OCI-LY3 (cell line): ENCODE measurements around the gene ST8SIA5.

ENCODE experiments used
- H2AFZ ChIP-seq: fragments of 200-600, 300-600 bp; shearing (Covaris generic); 2 replicates; pipeline ENCODE4 v1.6.0; 2014; ENCODE audit warnings: antibody characterized with exemption, low read depth, low read length
- H3K27ac ChIP-seq: fragments of 200-600, 300-600 bp; sonication (generic); 2 replicates; pipeline ENCODE4 v1.5.1; 2014; ENCODE audit warnings: mild to moderate bottlenecking, low read length, moderate library complexity, mixed read lengths
- H3K27me3 ChIP-seq: fragments of 200-600, 300-600 bp; sonication (generic); 2 replicates; pipeline ENCODE4 v1.6.1; 2014; ENCODE audit warnings: low read depth, low read length, mixed read lengths
- H3K36me3 ChIP-seq: fragments of 200-600, 300-600 bp; sonication (generic); replicated peaks from 2 replicates; pipeline ENCODE3; 2014; ENCODE audit warnings: low read depth, low read length, mixed read lengths
- H3K4me1 ChIP-seq: fragments of 300-600, 200-600 bp; sonication (generic); 2 replicates; pipeline ENCODE4 v1.6.1; 2014; ENCODE audit warnings: low read length, mixed read lengths
- H3K4me2 ChIP-seq: fragments of 200-600, 300-600 bp; sonication (generic); 2 replicates; pipeline ENCODE4 v1.6.1; 2014; ENCODE audit warnings: low read length, mixed read lengths
- H3K4me3 ChIP-seq: fragments of 300-600, 200-600 bp; sonication (generic); 2 replicates; pipeline ENCODE4 v1.5.1; 2014; ENCODE audit warnings: antibody characterized with exemption, mild to moderate bottlenecking, low read length, moderate library complexity
- H3K79me2 ChIP-seq: fragments of 300-600, 200-600 bp; shearing (Covaris generic); 2 replicates; pipeline ENCODE4 v1.6.1; 2014; ENCODE audit warnings: mild to moderate bottlenecking, low read length, mixed read lengths
- H3K9ac ChIP-seq: fragments of 300-600, 200-600 bp; shearing (Covaris generic); 2 replicates; pipeline ENCODE4 v1.6.0; 2014; ENCODE audit warnings: mild to moderate bottlenecking, low read length, moderate library complexity
- H3K9me3 ChIP-seq: fragments of 200-600, 300-600 bp; shearing (Covaris generic); 2 replicates; pipeline ENCODE4 v1.6.1; 2014; ENCODE audit warnings: low read length, mixed read lengths; ENCODE audit not compliant: insufficient read depth
- H4K20me1 ChIP-seq: fragments of 200-600, 300-600 bp; sonication (generic); 2 replicates; pipeline ENCODE4 v1.6.1; 2016; ENCODE audit warnings: low read length, mixed read lengths; ENCODE audit not compliant: insufficient read depth
- EZH2phosphoT487 ChIP-seq: fragments of 200-600 bp; shearing (Covaris generic); IDR thresholded peaks from 2 replicates; pipeline ENCODE4 v1.6.1; 2018; ENCODE audit warnings: antibody characterized with exemption, mixed run types, low read depth
- TF ChIP-seq, protein P1 (sequence below): fragments of 200-600, 300-600 bp; sonication (generic); IDR thresholded peaks from 2 replicates; pipeline ENCODE4 v1.5.1; 2014; ENCODE audit warnings: antibody characterized with exemption, low read length, low read depth

ST8SIA5 gene

GRCh38 chr18:46789088-46789487, 32.2 kb upstream of the ST8SIA5 start:
- H2AFZ ChIP-seq = no peak overlapping the region
- no peaks in the 10 kb centered on the region for H3K4me1 ChIP-seq
- no peaks in the 10 kb centered on the region for H4K20me1 ChIP-seq
- no peak overlapping the region for H3K27ac ChIP-seq
- H3K4me2 ChIP-seq = no peak overlapping the region
- no peaks in the 10 kb centered on the region for H3K36me3 ChIP-seq
- no peaks in the 10 kb centered on the region for H3K27me3 ChIP-seq
- no peak overlapping the region for H3K4me3 ChIP-seq
- H3K79me2 ChIP-seq = no peaks in the 10 kb centered on the region
- peaks cover 3% of the 10 kb centered on the region; the same call in 1 of the 2 replicates for H3K9me3 ChIP-seq
- H3K9ac ChIP-seq = no peak overlapping the region
- TF ChIP-seq, protein P1, sequence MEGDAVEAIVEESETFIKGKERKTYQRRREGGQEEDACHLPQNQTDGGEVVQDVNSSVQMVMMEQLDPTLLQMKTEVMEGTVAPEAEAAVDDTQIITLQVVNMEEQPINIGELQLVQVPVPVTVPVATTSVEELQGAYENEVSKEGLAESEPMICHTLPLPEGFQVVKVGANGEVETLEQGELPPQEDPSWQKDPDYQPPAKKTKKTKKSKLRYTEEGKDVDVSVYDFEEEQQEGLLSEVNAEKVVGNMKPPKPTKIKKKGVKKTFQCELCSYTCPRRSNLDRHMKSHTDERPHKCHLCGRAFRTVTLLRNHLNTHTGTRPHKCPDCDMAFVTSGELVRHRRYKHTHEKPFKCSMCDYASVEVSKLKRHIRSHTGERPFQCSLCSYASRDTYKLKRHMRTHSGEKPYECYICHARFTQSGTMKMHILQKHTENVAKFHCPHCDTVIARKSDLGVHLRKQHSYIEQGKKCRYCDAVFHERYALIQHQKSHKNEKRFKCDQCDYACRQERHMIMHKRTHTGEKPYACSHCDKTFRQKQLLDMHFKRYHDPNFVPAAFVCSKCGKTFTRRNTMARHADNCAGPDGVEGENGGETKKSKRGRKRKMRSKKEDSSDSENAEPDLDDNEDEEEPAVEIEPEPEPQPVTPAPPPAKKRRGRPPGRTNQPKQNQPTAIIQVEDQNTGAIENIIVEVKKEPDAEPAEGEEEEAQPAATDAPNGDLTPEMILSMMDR = no peak
- TF ChIP-seq EZH2phosphoT487 = no peak

- no peaks in the 10 kb centered on the region for H3K36me3 ChIP-seq
- H3K9me3 ChIP-seq = peaks cover 3% of the 10 kb centered on the region; the same call in 1 of the 2 replicates
- no peak overlapping the region for H2AFZ ChIP-seq
- H3K4me3 ChIP-seq = no peak overlapping the region
- H3K4me1 ChIP-seq = no peaks in the 10 kb centered on the region
- no peak overlapping the region for H3K27ac ChIP-seq
- H3K4me2 ChIP-seq = no peak overlapping the region
- H4K20me1 ChIP-seq = no peaks in the 10 kb centered on the region
- no peaks in the 10 kb centered on the region for H3K79me2 ChIP-seq
- no peak overlapping the region for H3K9ac ChIP-seq
- no peaks in the 10 kb centered on the region for H3K27me3 ChIP-seq
- TF ChIP-seq EZH2phosphoT487 = no peak
- TF ChIP-seq, protein P1 = no peak
Measured at GRCh38 chr18:46787674-46788073, 30.8 kb upstream of the ST8SIA5 start.

GRCh38 chr18:46772357-46772756, 15.5 kb upstream of the ST8SIA5 start:
- Histone ChIP-seq H2AFZ (no peak overlapping the region), H3K79me2 (no peaks in the 10 kb centered on the region)

DNA sequence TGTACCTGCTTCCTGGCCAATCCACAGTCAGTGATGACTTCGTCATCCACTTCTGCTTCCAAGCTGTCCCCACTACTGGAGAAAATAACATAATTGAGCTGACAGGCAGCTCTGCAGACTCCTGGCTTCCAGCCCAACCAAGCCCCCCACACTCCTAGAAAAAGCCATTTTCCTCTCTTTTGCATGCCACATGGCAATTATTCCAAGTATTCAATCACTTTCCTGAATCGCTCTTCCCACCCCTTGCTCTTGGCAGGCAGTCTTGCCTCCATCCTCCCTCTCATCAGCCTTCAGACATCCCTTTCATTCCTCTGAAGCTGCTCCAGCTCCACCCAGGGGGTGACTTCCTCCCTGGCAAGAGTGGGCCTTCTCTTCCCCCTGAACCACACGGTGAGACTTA, 14.3 kb upstream of the ST8SIA5 start:
- Histone ChIP-seq H3K79me2 (no peaks in the 10 kb centered on the region), H3K36me3 (no peaks in the 10 kb centered on the region), H3K4me1 (peaks cover 7% of the 10 kb centered on the region), H3K27ac (no peak overlapping the region), H3K4me2 (no peak overlapping the region), H4K20me1 (no peaks in the 10 kb centered on the region), H3K27me3 (no peaks in the 10 kb centered on the region), H3K9me3 (no peaks in the 10 kb centered on the region), H3K4me3 (no peak overlapping the region), H3K9ac (no peak overlapping the region), H2AFZ (no peak overlapping the region)
- no peak for TF ChIP-seq EZH2phosphoT487
- TF ChIP-seq, protein P1 = no peak

More at GRCh38 chr18:46772357-46772756, 15.5 kb upstream of the ST8SIA5 start:
- no peaks in the 10 kb centered on the region for H3K36me3 ChIP-seq
- H3K9ac ChIP-seq = no peak overlapping the region
- no peak overlapping the region for H3K27ac ChIP-seq
- TF ChIP-seq, protein P1 = peak; percentile 35
- TF ChIP-seq EZH2phosphoT487 = no peak
- no peaks in the 10 kb centered on the region for H4K20me1 ChIP-seq
- no peaks in the 10 kb centered on the region for H3K27me3 ChIP-seq
- H3K4me2 ChIP-seq = no peak overlapping the region
- peaks cover 7% of the 10 kb centered on the region for H3K4me1 ChIP-seq
- no peaks in the 10 kb centered on the region for H3K9me3 ChIP-seq
- H3K4me3 ChIP-seq = no peak overlapping the region
